Measurements from ENCODE around the gene CNPY2. TPM values are rescaled to one million over a fixed set of nuclear protein-coding genes. Genes with fewer than 3 reads are reported as not detected.

Gene CNPY2
- total RNA-seq, 1 experiment from 2014 or later: 169 TPM

- no peak for DNase-seq (ENCODE audit: unreplicated experiment)
- TF ChIP-seq CTCF (IDR thresholded peaks at IDR 0.05; ENCODE audit: unreplicated experiment): no peak
- CTCF ChIA-PET: interaction anchor here (0.8 to 1.9 kb wide), 2 partner anchors 17 to 295 kb away, joined by 3 to 11 read pairs; no protein-coding TSS in a partner anchor
- POLR2A ChIA-PET: interaction anchor here (0.8 to 4.7 kb wide), 4 partner anchors 10 to 180 kb away, joined by 3 to 26 read pairs (median 3); partner anchors contain the start of genes CNPY2 and STAT2
- H3K36me3 Mint-ChIP-seq (ENCODE audit: insufficient read depth, unreplicated experiment): peaks cover 51% of the 10 kb centered on the region
- intact Hi-C loops (cut with micrococcal nuclease): no loop called here
- no peak overlapping the region for H3K27ac Mint-ChIP-seq (ENCODE audit: low read depth, unreplicated experiment)
- H3K9me3 Mint-ChIP-seq (ENCODE audit: unreplicated experiment): no peaks in the 10 kb centered on the region
- H3K4me1 Mint-ChIP-seq (ENCODE audit: insufficient read depth, unreplicated experiment): peaks cover 10% of the 10 kb centered on the region
- no TSS peak for BruUV-seq (replicated peaks)
- no peaks in the 10 kb centered on the region for H3K27me3 Mint-ChIP-seq (ENCODE audit: insufficient read depth, unreplicated experiment)
- no peak overlapping the region for H3K4me3 Mint-ChIP-seq (ENCODE audit: unreplicated experiment)
Measured at GRCh38 chr12:56341616-56342015, 25.8 kb upstream of the CNPY2 start.

- H3K27ac Mint-ChIP-seq (ENCODE audit: low read depth, unreplicated experiment): peak overlapping the region; percentile 60
- H3K9me3 Mint-ChIP-seq (ENCODE audit: unreplicated experiment): no peaks in the 10 kb centered on the region
- DNase-seq (ENCODE audit: unreplicated experiment): no peak
- ChIA-PET CTCF (interaction anchor here (0.6 to 1.4 kb wide), 5 partner anchors 12 to 1151 kb away, joined by 3 to 9 read pairs (median 3); no protein-coding TSS in a partner anchor), POLR2A (interaction anchor here (2.3 to 4.7 kb wide), 2 partner anchors 21 to 125 kb away, joined by 5 to 26 read pairs; partner anchors contain the start of gene STAT2)
- H3K36me3 Mint-ChIP-seq (ENCODE audit: insufficient read depth, unreplicated experiment): peaks cover 26% of the 10 kb centered on the region
- no peak for TF ChIP-seq CTCF (IDR thresholded peaks at IDR 0.05; ENCODE audit: unreplicated experiment)
- intact Hi-C loops (cut with micrococcal nuclease): no loop called here
- peaks cover 10% of the 10 kb centered on the region for H3K4me1 Mint-ChIP-seq (ENCODE audit: insufficient read depth, unreplicated experiment)
- no peak overlapping the region for H3K4me3 Mint-ChIP-seq (ENCODE audit: unreplicated experiment)
- H3K27me3 Mint-ChIP-seq (ENCODE audit: insufficient read depth, unreplicated experiment): no peaks in the 10 kb centered on the region
- no TSS peak for BruUV-seq (replicated peaks)
Measured at GRCh38 chr12:56339158-56339422, 23.3 kb upstream of the CNPY2 start.

GRCh38 chr12:56338308-56339157 lies 22.7 kb upstream of the CNPY2 start, which contains the start of gene IL23A:
Gene IL23A (plus strand): TSS chr12:56338884. CDS start chr12:56339045, 161 bp downstream.
- intact Hi-C loops (cut with micrococcal nuclease): no loop called here
- no peaks in the 10 kb centered on the region for H3K27me3 Mint-ChIP-seq (ENCODE audit: insufficient read depth, unreplicated experiment)
- ChIA-PET POLR2A (interaction anchor here (0.6 to 4.7 kb wide), 4 partner anchors 22 to 126 kb away, joined by 3 to 26 read pairs (median 4); partner anchors contain the start of genes STAT2 and TIMELESS), CTCF (interaction anchor here (0.6 to 1.6 kb wide), 8 partner anchors 12 to 1150 kb away, joined by 3 to 9 read pairs (median 4); partner anchors contain the start of gene RNF41)
- DNase-seq (ENCODE audit: unreplicated experiment): peak; percentile 33
- no peak for TF ChIP-seq CTCF (IDR thresholded peaks at IDR 0.05; ENCODE audit: unreplicated experiment)
- peaks cover 10% of the 10 kb centered on the region for H3K4me1 Mint-ChIP-seq (ENCODE audit: insufficient read depth, unreplicated experiment)
- H3K27ac Mint-ChIP-seq (ENCODE audit: low read depth, unreplicated experiment): peak within 1 kb of the TSS; percentile 60
- H3K36me3 Mint-ChIP-seq (ENCODE audit: insufficient read depth, unreplicated experiment): peaks cover 26% of the 10 kb centered on the region
- BruUV-seq (replicated peaks): no TSS peak
- no peak within 1 kb of the TSS for H3K4me3 Mint-ChIP-seq (ENCODE audit: unreplicated experiment)
- no peaks in the 10 kb centered on the region for H3K9me3 Mint-ChIP-seq (ENCODE audit: unreplicated experiment)

- H3K27me3 Mint-ChIP-seq (ENCODE audit: insufficient read depth, unreplicated experiment): no peaks in the 10 kb centered on the region
- intact Hi-C loops (cut with micrococcal nuclease): no loop called here
- H3K36me3 Mint-ChIP-seq (ENCODE audit: insufficient read depth, unreplicated experiment): peaks cover 26% of the 10 kb centered on the region
- BruUV-seq (replicated peaks): no TSS peak
- ChIA-PET CTCF (interaction anchor here (0.9 to 1.6 kb wide), 2 partner anchors 117 to 126 kb away, joined by 4 to 7 read pairs; no protein-coding TSS in a partner anchor), POLR2A (interaction anchor here (0.6 to 4.7 kb wide), 4 partner anchors 22 to 126 kb away, joined by 3 to 26 read pairs (median 4); partner anchors contain the start of genes STAT2 and TIMELESS)
- H3K4me3 Mint-ChIP-seq (ENCODE audit: unreplicated experiment): no peak overlapping the region
- TF ChIP-seq CTCF (IDR thresholded peaks at IDR 0.05; ENCODE audit: unreplicated experiment): no peak
- H3K4me1 Mint-ChIP-seq (ENCODE audit: insufficient read depth, unreplicated experiment): peaks cover 16% of the 10 kb centered on the region
- H3K27ac Mint-ChIP-seq (ENCODE audit: low read depth, unreplicated experiment): no peak overlapping the region
- H3K9me3 Mint-ChIP-seq (ENCODE audit: unreplicated experiment): no peaks in the 10 kb centered on the region
- DNase-seq (ENCODE audit: unreplicated experiment): no peak
Measured at GRCh38 chr12:56337753-56338251, 22.0 kb upstream of the CNPY2 start.
